Vagina (tissue), 2 donors: ENCODE data around the gene TTLL12. TPM values are rescaled to one million over a fixed set of nuclear protein-coding genes. Genes with fewer than 3 reads are reported as not detected.
A peak's percentile ranks its signal among the peaks of the same experiment; 100 is the strongest.

Source experiments
- DNase-seq, 2 donors: peaks; one replicate each; pipeline ENCODE4 v3.0.0-alpha.2; 2017; ENCODE audit errors: extremely low spot score in 2 of 2
- H3K27ac ChIP-seq: fragments of 200-600 bp; sonication (generic); one replicate; pipeline ENCODE4 v1.5.1; 2019
- H3K27me3 ChIP-seq: fragments of 200-600 bp; sonication (generic); one replicate; pipeline ENCODE4 v1.5.1; 2019
- H3K36me3 ChIP-seq, 2 donors: fragments of 200-600 bp; sonication (generic); one replicate each; pipeline ENCODE4 v1.5.1; 2017 to 2019
- H3K4me1 ChIP-seq: fragments of 200-600 bp; sonication (generic); one replicate; pipeline ENCODE4 v1.5.1; 2019
- H3K4me3 ChIP-seq, 2 donors: fragments of 200-600 bp; sonication (generic); 1 replicate in 1 of 2; 2 replicates in 1 of 2; pipeline ENCODE4 v1.5.1; 2016 to 2019
- H3K9me3 ChIP-seq: fragments of 200-600 bp; sonication (generic); one replicate; pipeline ENCODE4 v1.5.1; 2019
- POLR2A ChIP-seq, 2 donors: fragments of 450-650 bp; IDR thresholded peaks; one replicate each; pipeline ENCODE4 v1.6.1; 2017; ENCODE audit warnings: antibody characterized with exemption in 2 of 2, mild to moderate bottlenecking in 2 of 2, moderate library complexity in 2 of 2
- POLR2AphosphoS5 ChIP-seq, 2 donors: sonication (generic); formaldehyde crosslinking; IDR thresholded peaks; one replicate each; pipeline ENCODE4 v1.9.0; 2017; ENCODE audit warnings: antibody characterized with exemption in 2 of 2, mild to moderate bottlenecking in 2 of 2, low read depth in 1 of 2; ENCODE audit not compliant: insufficient read depth in 1 of 2
- intact Hi-C: fragments of 100-400 bp; cut with DNase I; formaldehyde crosslinking; loops from one replicate; pipeline ENCODE4 v1.15.1; 2023
- total RNA-seq: library from RNA; depleted of rRNA; stranded (reverse); fragments of >200 nt; gene quantifications from one replicate; pipeline ENCODE4 v1.2.3, GENCODE V29; 2016
- TF ChIP-seq, protein P1 (sequence below), 3 experiments: fragments of 450-650 bp in 2 of 3; fragments of 200-600 bp in 1 of 3; sonication (generic) in 1 of 3; IDR thresholded peaks; one replicate each; pipeline ENCODE4 v1.5.1; 2017 to 2019; ENCODE audit warnings: antibody characterized with exemption in 3 of 3, mild to moderate bottlenecking in 2 of 3, moderate library complexity in 2 of 3

Gene TTLL12
- total RNA-seq, 1 donor from 2014 or later: 56.2 TPM

DNA sequence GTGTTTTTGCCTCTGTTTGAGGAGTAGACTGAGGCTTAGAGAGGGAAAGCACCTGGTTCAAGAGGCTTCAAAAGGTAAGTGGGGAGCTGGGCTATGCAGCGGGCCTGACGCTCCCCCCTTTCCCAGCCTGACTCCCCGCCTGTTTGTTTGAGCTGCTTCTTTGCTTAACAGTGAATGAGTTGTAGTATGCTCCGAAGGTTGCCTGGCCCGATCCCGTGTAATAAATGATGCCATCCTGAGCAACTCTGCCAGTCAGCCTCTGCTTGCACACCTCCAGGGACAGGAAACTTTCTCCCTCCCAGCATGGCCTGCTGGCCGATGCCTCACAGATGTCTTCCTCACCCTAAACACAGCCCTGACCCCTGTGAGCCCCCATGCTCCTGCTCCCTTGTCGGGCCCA is 45.5 kb upstream of the TTLL12 start:
- Histone ChIP-seq H3K27ac (no peak overlapping the region), H3K36me3 (no peaks in the 10 kb centered on the region), H3K4me3 (no peak overlapping the region), H3K27me3 (no peaks in the 10 kb centered on the region), H3K9me3 (no peaks in the 10 kb centered on the region), H3K4me1 (no peaks in the 10 kb centered on the region)
- DNase-seq: no peak
- TF ChIP-seq POLR2AphosphoS5 (IDR thresholded peaks at IDR 0.05; ENCODE audit: insufficient read depth in 1 of 2, low read depth in 1 of 2) (no peak), POLR2A (IDR thresholded peaks at IDR 0.05) (no peak)
- TF ChIP-seq, protein P1, sequence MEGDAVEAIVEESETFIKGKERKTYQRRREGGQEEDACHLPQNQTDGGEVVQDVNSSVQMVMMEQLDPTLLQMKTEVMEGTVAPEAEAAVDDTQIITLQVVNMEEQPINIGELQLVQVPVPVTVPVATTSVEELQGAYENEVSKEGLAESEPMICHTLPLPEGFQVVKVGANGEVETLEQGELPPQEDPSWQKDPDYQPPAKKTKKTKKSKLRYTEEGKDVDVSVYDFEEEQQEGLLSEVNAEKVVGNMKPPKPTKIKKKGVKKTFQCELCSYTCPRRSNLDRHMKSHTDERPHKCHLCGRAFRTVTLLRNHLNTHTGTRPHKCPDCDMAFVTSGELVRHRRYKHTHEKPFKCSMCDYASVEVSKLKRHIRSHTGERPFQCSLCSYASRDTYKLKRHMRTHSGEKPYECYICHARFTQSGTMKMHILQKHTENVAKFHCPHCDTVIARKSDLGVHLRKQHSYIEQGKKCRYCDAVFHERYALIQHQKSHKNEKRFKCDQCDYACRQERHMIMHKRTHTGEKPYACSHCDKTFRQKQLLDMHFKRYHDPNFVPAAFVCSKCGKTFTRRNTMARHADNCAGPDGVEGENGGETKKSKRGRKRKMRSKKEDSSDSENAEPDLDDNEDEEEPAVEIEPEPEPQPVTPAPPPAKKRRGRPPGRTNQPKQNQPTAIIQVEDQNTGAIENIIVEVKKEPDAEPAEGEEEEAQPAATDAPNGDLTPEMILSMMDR (IDR thresholded peaks at IDR 0.05): no peak
- intact Hi-C loops: no loop called here

DNA sequence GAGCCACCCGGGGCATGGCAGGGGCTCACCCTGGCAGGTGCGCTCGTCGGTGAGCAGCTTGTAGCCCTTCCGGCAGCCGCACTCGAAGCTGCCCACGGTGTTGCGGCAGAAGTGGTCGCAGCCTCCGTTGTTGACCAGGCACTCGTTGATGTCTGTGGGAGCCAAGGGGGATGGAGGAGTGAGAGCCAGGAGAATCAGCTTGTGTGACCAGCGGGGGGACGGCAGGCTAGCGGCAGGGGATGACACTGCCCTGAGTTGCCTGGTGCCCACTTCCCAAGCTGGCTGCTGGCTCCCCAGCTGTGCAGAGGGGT is 44.7 kb upstream of the TTLL12 start:
- intact Hi-C loops: no loop called here
- peaks cover 2% of the 10 kb centered on the region for H3K4me1 ChIP-seq

DNA sequence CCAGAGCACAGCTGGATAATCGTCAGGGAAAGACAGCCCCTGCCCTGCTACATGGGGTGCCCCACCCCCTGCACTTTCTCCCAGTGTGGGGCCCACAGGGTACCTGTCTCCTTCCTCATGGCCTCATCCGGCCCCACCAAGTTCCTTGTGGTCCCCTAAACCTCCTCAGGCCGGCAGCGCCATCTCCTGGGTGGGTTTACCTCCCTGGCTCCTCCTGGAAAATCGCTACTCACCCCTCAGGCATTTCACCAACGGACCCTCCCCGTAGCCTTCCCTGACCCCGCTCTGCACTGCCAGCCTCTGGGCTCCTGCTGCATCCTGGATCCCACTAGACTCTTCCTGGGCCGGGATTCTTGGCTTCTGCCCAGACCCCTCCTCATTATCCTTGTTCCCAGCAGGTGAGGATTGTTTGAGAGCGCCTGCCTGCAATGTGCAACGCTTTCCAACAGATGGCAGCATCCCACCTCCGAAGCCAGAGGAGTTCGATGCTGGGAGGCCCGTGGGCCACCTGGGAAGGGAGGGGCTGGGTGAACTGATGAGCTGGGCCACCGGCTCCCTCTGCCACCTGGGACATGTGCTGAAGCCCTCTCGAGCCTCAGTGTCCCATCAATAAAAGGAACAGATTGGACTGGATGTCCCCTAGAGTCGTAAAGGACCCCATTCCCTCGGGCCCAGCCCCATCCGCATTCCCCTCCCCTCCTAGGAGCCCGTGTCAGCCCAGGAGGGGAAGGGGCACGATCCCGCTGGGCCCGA is 44.2 kb upstream of the TTLL12 start:
- Histone ChIP-seq H3K4me1 (peaks cover 7% of the 10 kb centered on the region), H3K4me3 (no peak overlapping the region), H3K27me3 (no peaks in the 10 kb centered on the region), H3K36me3 (no peaks in the 10 kb centered on the region), H3K27ac (no peak overlapping the region), H3K9me3 (no peaks in the 10 kb centered on the region)
- intact Hi-C loops: no loop called here
- TF ChIP-seq POLR2AphosphoS5 (IDR thresholded peaks at IDR 0.05; ENCODE audit: insufficient read depth in 1 of 2, low read depth in 1 of 2) (no peak), POLR2A (IDR thresholded peaks at IDR 0.05) (no peak)
- TF ChIP-seq, protein P1 (IDR thresholded peaks at IDR 0.05): peak; percentile 76 to 90 (median 77)
- no peak for DNase-seq

More for the DNA sequence above, 44.7 kb upstream of the TTLL12 start:
- Histone ChIP-seq H3K9me3 (no peaks in the 10 kb centered on the region), H3K27me3 (no peaks in the 10 kb centered on the region), H3K4me3 (no peak overlapping the region), H3K36me3 (no peaks in the 10 kb centered on the region), H3K27ac (no peak overlapping the region)
- DNase-seq: no peak
- no peak for TF ChIP-seq POLR2AphosphoS5 (IDR thresholded peaks at IDR 0.05; ENCODE audit: insufficient read depth in 1 of 2, low read depth in 1 of 2)
- TF ChIP-seq POLR2A (IDR thresholded peaks at IDR 0.05): no peak
- TF ChIP-seq, protein P1 (IDR thresholded peaks at IDR 0.05): no peak

DNA sequence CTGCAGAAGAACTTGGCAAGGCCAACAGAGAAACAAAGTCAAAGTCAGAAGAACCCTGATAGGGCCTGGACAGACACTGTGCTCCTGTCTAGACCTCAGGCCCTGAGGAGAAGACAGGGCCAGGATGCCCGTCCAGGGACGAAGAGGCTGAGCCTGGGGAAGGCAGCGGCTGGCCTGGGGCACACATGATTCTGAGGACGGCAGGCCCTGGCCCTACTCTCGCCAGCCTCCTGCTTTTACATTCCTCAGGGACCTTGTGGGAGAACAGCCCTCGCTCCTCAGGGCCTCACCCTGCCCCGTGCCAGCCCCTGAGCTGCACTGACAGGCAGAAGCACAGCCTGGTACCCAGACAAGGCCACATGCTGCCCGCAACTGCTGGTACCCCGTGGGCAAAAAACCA is 43.6 kb upstream of the TTLL12 start:
- no peaks in the 10 kb centered on the region for H3K27me3 ChIP-seq
- no peaks in the 10 kb centered on the region for H3K36me3 ChIP-seq
- no peaks in the 10 kb centered on the region for H3K9me3 ChIP-seq
- H3K4me3 ChIP-seq: no peak overlapping the region
- no peak for DNase-seq
- peaks cover 8% of the 10 kb centered on the region for H3K4me1 ChIP-seq
- intact Hi-C loops: no loop called here
- no peak overlapping the region for H3K27ac ChIP-seq
- TF ChIP-seq, protein P1 (IDR thresholded peaks at IDR 0.05): no peak
- TF ChIP-seq POLR2AphosphoS5 (IDR thresholded peaks at IDR 0.05; ENCODE audit: insufficient read depth in 1 of 2, low read depth in 1 of 2): no peak
- TF ChIP-seq POLR2A (IDR thresholded peaks at IDR 0.05): no peak

DNA sequence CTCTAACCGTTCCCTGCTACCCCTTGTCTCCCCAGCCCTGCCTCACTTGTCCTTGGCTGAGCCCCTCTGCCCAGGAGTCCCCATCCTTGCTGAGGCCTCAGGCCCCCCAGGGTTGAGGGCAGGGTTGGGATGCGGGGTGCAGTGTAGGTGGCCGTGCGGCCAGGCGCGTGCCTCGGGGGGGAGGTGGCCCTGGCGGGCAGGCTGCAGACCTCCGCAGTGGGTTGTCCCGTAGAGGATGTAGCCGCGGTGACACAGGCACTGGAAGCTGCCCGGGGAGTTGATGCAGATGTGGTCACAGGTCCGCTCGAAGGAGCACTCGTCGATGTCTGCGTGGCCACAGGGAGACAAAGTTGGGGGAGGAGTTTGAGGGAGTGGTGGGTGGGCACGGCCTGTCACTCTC is 41.9 kb upstream of the TTLL12 start:
- TF ChIP-seq POLR2A (IDR thresholded peaks at IDR 0.05) (no peak), POLR2AphosphoS5 (IDR thresholded peaks at IDR 0.05; ENCODE audit: insufficient read depth in 1 of 2, low read depth in 1 of 2) (no peak)
- TF ChIP-seq, protein P1 (IDR thresholded peaks at IDR 0.05): no peak
- H3K4me3 ChIP-seq: no peak overlapping the region
- intact Hi-C loops: no loop called here

More for the DNA sequence above, 41.9 kb upstream of the TTLL12 start:
- Histone ChIP-seq H3K9me3 (no peaks in the 10 kb centered on the region), H3K36me3 (no peaks in the 10 kb centered on the region), H3K27me3 (no peaks in the 10 kb centered on the region), H3K27ac (no peak overlapping the region), H3K4me1 (peaks cover 8% of the 10 kb centered on the region)
- no peak for DNase-seq
